NK-92 (cell line): ENCODE results near the gene SH2B2.
"Not testable (repeated sequence)": the region's sequence is repeated elsewhere in the genome, so short reads cannot be mapped to it uniquely, and the experiment has no call there.

Experiments used
- DNase-seq: peaks from one replicate; lab custom pipeline; 2025; ENCODE audit not compliant: unreplicated experiment; lab: John Stamatoyannopoulos, UW

Gene SH2B2

DNA sequence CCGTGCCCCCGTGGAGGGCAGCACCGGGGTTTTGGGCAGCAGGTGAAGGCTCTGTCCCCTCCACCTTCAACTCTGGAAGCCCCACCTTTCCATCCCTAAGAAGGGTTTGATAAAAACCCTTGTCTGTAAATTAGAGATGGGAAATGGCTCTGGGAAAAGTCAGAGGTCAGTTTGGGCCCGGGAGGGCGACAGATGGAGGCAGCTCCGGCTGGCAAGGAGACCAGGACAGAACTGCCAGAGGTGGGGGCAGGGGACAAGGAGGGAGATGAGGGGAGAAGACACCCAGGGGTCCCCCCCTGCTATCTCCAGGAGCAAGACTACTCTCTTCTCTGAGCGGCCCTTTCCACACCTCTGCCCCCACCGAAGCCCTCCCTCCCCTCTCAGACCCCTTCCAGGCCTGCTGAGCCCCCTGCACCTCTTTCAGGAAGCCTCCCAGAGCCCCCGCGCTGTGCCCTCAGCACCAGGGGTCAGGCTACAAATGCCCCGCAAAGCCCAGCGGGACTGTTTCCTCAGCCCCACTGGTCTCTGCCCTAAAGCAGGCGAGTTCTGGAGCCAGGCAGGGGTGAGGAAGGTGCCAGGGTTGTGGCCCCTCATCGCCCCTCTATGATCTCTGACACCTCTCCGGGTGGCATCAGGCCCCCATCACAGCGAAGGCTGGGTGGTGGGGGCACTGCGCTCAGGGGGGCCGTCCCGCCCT, 980 bp upstream of the SH2B2 start:
- DNase-seq = no peak

DNA sequence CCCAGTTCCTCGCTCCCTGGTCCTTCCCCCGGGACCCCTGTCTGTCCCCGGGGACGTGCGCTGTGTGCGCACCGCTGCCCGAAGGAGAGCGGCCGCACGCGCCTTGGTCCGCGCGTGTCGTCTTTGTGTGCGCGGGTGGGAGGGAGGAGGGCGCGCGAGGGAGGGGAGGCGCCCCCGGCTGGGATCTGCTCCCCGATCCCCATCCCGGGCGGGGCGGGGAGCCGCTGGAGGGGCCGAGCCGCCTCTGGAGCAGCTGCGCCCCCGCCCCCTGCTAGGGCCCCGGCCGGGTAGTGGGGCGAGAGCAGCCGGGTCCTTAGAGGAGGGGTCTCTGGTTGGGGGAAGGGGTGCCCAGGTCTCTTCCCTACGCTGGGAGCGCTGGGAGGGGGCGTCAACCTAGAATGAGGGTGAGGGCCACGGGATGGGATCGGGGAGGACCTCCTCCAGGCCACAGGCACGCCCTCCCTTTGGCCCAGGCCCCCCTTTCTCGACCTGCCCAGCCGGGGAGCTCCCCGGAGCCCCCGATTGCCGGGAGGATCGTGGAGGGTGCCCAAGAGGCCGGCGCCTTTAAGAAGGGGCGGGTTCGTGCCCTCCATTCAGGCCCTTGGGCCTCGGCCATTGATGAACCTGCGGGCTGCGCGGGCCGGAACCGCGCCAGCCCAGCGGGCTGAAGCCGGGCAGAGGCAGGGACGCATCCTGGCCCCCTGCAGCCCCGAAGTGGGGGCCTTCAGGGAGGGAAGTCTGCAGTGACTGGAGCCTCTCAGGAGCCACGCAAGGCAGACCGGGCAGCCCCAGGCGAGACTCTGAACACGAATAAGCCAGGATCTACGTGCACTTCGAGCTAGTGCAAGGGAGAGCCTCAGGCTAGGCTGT, 678 bp downstream of the SH2B2 start:
- DNase-seq = no peak

DNA sequence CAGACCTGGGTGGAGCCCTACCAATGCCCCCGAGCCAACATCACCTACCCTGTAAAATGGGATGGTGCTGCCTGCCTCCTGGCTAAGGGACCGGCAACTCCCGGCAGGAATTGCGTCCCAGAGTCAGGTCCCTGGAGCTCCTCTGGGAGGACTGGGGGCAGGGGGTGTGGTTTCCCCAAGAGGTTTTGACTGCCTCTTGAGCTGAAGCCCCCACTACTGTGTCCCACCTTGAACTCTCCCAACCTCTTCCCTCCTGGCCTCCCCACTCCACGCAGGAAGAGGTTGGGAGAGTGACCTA, 1.3 kb downstream of the SH2B2 start:
- no peak for DNase-seq

DNA sequence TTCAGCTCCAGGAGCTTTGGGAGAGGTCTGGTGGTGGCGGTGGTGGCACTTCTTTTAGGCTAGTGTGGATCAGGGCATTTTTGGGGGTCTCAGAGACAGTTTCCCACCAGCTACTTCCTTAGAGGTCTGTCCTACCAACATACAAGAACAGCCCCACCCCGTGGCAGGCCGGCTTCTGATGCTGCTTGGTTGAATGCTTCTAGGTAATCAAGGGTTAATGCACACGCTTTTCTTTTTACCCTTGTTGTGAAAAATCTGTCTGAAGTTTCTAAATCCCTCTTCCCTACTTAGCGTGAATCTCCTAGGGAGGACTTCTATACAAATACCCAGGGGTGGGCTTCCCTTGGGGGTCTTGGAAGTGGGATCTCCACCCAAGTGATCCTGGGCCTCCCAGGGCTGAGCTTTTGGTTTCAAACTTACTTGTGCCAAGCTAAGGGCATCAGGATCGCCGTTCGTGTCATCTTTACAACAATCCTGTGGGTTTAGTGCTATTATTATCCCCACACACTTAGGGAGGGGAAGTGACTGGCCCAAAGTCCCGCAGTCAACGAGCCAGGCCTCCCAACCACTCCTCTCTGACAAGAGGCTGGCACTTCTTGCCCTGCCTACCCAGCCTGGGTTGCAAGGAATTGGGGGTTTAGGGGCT, 1.7 kb downstream of the SH2B2 start:
- DNase-seq = no peak

DNA sequence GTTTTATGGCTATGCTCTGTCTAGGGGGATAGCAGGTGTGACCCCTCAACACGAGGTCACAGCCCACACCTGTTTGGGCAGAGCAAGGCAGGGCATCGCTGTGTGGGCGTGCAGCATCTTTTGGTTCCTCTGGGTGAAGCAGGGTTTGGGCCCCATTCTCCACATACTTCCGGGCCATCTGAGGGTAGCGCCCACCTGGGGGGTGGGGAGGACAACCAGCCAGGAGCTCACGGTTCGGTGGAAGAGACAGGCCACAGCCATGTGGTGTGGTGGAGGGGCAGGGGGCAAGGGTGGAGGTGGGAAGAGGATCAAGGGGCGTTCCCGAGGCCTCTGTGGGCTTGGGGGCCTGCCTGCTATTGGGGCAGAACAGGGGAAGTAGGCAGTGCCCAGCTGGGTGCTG, 2.4 kb downstream of the SH2B2 start:
- DNase-seq = no peak

DNA sequence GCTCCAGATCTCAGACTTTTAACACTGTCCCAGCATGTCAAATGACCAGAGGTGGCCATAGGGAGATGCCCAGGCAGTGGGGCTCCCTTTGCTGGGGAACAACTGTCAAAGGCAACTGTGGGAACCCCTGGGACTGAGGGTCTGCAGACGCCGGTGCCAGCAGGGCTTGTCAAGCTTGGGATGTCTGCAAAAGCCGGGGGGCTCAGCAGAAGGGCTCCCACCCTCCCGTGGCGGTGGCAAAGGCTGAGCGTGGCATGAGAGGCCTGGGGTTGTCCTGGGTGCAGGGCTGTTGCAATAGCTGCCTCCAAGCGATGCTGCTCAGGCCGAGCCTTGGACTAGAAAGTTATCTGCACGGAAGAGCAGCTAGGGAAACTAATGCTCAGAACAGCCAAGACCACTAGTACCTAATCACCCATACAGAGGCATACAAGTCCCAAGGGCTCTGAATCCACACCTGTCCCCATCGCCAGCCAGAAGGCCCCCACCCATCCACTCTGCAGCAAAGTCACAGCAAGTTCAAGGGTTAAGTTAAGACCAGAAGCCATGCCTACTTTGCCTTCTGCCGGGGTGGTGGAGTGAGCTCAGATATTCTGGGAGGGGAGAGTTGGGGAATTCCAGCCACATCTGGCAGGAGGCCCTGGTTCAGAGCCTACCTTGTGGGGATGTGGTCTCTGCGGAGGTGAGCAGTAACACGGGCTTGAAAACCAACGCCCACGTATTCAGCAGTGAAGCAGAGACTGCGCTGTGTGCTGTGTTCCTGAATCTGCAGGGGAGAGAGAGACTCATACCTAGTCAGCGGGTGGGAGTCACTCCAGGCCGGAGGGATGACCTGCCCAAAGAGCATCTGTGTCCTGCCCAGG, 4.6 kb downstream of the SH2B2 start:
- no peak for DNase-seq

GRCh38 chr7:102291916-102292267, 5.2 kb downstream of the SH2B2 start:
- no peak for DNase-seq

DNA sequence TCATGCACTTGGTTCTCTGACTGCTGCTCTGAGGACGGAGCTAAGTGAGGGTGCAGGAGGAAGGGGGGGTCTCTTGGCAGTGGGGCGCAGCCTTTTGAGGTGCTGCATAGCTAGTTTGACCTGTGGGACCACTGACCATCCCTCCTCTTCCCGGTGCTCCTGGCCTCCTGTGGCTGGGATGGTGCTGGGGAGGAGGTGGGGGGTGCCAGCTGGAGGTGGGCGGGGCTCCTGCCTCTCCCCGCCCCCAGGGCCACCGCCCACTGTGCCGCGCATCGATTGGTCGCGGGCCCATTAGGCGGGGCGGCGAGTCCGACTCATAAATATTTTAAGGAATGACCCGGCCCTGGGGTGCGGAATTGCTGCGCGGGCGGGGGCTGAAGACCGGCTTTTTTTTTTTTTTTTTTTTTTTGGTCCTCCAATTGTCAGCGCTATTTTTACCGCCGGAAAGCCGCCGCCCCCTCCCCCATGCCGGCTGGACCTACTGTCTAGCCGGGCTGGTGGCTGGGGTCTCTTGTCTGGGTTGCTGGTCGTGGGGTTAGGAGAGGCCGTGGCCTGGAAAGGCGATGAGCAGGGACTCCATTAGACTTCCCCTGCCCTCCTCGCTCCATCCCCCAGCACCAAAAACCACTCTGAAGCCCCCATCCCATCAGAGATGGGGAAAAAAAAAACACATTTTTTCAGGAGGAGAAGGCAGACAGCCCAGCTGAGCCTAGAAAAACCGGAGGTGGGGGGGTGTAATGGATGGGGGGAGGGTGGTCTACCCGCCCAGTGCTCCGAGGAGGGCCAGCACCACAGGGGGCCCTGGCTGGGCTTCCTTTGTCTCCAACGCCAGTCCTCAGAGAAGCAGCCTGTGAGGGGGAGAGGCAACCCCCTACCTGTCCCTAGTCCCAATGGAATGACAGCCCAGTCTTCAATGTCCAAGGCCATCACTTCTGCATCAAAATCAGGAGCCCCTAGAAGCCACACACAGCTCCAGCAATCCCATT, 6.4 kb downstream of the SH2B2 start:
- no peak for DNase-seq

- DNase-seq = no peak
Measured at GRCh38 chr7:102294589-102294988, 7.9 kb downstream of the SH2B2 start.

DNA sequence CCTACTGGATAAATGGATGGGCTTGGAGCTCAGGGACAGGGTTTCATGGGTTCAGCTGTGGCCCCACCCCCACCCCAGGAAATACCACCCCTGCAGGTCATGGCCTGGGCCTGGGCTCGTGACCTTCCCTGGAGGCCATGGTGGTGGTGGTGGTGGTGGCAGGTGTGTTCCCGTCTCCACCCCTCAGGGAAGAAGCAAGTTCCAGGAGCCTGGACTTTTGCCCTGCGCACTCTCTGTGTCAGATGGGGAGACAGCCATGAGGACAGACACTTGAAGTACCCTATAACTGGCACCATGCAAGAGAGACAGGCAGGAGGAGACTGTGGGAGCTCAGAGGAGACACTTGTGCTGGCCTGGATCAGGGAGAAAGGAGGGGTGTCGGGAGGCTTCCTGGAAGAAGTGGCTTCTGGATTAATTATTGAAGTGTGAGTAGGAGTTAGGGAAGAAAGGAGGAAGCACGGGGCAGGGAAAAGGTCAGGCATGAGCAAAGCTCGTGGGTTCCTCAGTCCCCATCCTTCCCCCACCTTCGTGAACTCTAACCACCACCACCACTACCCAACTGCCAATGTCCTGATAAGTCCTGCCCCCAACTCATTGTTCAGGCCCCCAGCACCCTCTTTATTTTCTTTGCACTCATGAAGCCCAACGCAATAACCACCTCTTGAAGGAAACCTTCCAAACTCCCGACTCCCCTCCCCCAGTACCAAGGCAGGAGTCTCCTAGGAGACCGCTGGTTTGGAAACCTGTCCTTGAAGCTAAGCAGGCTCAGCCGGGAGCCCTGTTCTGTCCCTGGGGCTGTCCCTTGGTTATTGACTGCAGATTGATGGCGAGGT, 8.9 kb downstream of the SH2B2 start:
- no peak for DNase-seq

DNA sequence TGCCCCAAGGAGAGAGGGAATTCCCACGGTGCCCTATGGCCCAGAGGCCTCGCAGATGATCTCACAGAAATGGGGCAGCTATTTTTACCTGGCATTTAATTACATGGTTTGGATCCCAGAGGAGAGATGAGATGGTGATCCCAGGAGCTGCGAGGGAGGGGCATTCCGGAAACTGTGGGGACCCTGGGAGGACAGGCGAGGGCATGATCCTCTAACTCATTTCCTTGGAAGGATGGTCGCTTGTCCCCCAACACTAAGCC, 9.4 kb downstream of the SH2B2 start:
- no peak for DNase-seq

DNA sequence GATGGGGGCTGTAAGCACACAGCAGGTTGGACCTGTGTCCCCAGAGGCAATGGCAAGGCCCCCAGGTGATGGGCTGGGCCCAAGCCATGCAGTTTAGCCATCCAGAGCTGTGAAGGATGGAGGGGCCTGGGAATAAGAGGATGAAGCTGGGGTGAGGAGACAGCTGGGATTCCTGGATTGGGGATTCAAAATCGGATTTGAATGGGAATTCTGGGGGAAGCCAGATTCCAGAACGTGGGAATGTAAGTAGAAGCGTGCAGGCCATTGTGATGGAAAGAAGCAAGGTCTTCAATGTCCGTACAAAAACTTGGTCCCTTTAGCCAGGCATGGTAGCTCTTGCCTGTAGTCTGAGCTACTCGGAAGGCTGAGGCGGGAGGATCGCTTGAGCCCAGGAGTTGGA, 9.8 kb downstream of the SH2B2 start:
- no peak for DNase-seq

DNA sequence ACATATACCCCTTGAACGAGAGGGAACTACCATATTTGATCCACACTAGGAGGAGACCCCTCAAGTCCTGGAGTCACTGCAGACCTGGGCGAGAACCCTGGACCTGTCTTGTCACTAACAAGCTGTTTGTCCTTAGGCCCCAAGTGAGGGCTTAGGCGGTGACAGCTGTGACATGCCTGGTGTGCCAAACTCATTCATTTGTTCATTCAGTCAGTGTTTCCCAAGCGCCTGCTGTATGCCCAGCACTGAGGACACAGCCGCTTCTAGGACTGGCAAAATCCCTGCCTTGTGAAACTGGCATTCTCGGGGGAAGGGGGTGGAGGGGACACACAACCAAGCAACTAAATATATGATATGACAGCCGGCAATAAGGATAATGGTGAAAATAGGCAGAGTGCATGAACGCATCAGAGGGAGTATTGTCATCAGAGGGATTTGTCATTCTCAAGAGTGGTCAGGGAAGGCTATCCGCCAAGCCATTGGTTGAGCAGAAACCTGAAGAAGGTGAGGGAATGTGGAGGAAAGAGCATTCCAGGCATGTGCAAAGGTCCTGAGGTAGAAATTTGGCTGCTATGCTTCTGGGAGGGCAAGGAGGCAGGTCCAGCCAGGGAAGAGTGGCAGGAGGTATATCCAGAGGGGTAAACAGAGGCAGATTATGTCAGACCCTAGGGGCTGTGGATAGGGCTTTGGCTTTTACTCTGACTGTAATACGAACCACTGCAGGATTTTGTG, 11.0 kb downstream of the SH2B2 start:
- no peak for DNase-seq

DNA sequence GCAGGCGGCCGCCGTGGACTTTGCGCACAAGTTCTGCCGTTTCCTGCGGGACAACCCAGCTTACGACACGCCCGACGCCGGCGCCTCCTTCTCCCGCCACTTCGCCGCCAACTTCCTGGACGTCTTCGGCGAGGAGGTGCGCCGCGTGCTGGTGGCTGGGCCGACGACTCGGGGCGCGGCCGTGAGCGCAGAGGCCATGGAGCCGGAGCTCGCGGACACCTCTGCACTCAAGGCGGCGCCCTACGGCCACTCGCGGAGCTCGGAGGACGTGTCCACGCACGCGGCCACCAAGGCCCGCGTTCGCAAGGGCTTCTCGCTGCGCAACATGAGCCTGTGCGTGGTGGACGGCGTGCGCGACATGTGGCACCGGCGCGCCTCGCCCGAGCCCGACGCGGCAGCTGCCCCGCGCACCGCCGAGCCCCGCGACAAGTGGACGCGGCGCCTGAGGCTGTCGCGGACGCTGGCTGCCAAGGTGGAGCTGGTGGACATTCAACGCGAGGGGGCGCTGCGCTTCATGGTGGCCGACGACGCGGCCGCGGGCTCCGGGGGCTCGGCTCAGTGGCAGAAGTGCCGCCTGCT, 14.1 kb downstream of the SH2B2 start:
- DNase-seq = no peak

DNA sequence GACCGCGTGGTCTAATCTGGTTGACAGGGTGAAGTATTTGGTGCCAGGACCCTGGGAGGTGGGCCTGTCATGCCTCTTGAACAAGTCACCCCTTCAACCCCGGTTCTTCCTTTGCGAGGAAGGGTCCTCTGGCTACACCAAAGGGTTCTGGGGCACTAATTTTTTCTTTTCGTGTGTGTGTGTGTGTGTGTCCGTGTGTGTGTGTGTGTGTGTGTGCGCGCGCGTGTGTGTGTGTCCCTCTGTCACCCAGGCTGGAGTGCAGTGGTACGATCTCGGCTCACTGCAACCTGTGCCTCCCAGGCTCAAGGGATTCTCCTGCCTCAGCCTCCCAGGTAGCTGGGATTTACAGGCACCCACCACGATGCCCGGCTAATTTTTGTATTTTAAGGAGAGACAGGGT, 14.7 kb downstream of the SH2B2 start:
- DNase-seq = not testable (repeated sequence)

DNA sequence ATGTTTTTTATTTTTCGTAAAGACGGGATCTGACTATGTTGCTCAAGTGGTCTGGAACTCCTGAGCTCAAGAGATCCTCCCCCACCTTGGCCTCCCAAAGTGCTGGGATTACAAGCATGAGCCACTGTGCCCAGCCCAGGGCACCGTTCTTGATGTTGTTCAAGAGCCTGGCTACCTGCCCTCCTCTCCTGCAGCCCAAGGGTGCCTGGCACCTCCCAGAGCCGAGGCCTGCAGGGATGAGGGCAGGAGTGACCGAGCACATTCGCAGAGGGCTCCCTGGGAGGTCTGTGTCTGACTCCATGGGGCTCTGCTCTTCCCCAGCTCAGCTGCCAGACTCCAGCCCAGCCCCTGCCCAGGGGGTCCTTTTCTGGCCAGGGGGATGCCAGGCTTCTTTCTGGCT, 15.4 kb downstream of the SH2B2 start:
- no peak for DNase-seq

- DNase-seq = no peak
Measured at GRCh38 chr7:102303669-102304422, 17.2 kb downstream of the SH2B2 start.

- no peak for DNase-seq
Measured at GRCh38 chr7:102304668-102305067, 18.0 kb downstream of the SH2B2 start.
